OCI-LY1 (cell line): ENCODE data around the gene C3orf22.

Experiments
- H2AFZ ChIP-seq: fragments of 200-600 bp; sonication (generic), shearing (Covaris generic); 2 replicates; pipeline ENCODE4 v1.6.0; 2014; ENCODE audit warnings: antibody characterized with exemption, mild to moderate bottlenecking, low read length
- H3F3A ChIP-seq: fragments of 200-600 bp; sonication (generic), shearing (Covaris generic); 2 replicates; pipeline ENCODE4 v1.6.0; 2014; ENCODE audit warnings: mild to moderate bottlenecking, antibody characterized with exemption, low read length, moderate library complexity; ENCODE audit not compliant: insufficient read depth
- H3K27ac ChIP-seq: fragments of 200-600 bp; sonication (generic); 2 replicates; pipeline ENCODE4 v1.5.1; 2014; ENCODE audit warnings: low read length, mixed run types, mild to moderate bottlenecking, low read depth; ENCODE audit not compliant: poor library complexity, severe bottlenecking
- H3K27me3 ChIP-seq: fragments of 200-600 bp; sonication (generic); 2 replicates; pipeline ENCODE4 v1.6.0; 2014; ENCODE audit warnings: antibody characterized with exemption, mild to moderate bottlenecking, low read length, moderate library complexity; ENCODE audit not compliant: insufficient read depth
- H3K36me3 ChIP-seq: fragments of 200-600 bp; sonication (generic); 2 replicates; pipeline ENCODE4 v1.6.1; 2014; ENCODE audit warnings: mild to moderate bottlenecking, antibody characterized with exemption, low read length, moderate library complexity, mixed read lengths; ENCODE audit not compliant: insufficient read depth
- H3K4me1 ChIP-seq: fragments of 200-600 bp; sonication (generic); 2 replicates; pipeline ENCODE4 v1.5.1; 2014; ENCODE audit warnings: mild to moderate bottlenecking, low read length, moderate library complexity; ENCODE audit not compliant: insufficient read depth, severe bottlenecking
- H3K4me2 ChIP-seq: fragments of 200-600 bp; sonication (generic), shearing (Covaris generic); 2 replicates; pipeline ENCODE4 v1.6.1; 2014; ENCODE audit warnings: low read length
- H3K4me3 ChIP-seq: fragments of 200-600 bp; sonication (generic); 2 replicates; pipeline ENCODE4 v1.5.1; 2014; ENCODE audit warnings: low read length, low read depth, mild to moderate bottlenecking, mixed read lengths; ENCODE audit not compliant: poor library complexity, severe bottlenecking
- H3K79me2 ChIP-seq: fragments of 200-600 bp; shearing (Covaris generic); 2 replicates; pipeline ENCODE4 v1.6.1; 2016; ENCODE audit warnings: mixed run types, low read length, mixed read lengths; ENCODE audit not compliant: insufficient read depth
- H3K9ac ChIP-seq: fragments of 200-600 bp; sonication (generic), shearing (Covaris generic); 2 replicates; pipeline ENCODE4 v1.6.1; 2014; ENCODE audit warnings: mild to moderate bottlenecking, low read length, mixed read lengths
- H3K9me2 ChIP-seq: fragments of 200-600 bp; sonication (generic), shearing (Covaris generic); 2 replicates; pipeline ENCODE4 v1.6.1; 2014; ENCODE audit warnings: low read depth, mild to moderate bottlenecking, low read length, mixed read lengths
- H3K9me3 ChIP-seq: fragments of 200-600 bp; shearing (Covaris generic); 2 replicates; pipeline ENCODE4 v1.6.1; 2014; ENCODE audit warnings: low read length, mixed read lengths
- H4K20me1 ChIP-seq: fragments of 200-600 bp; sonication (generic), shearing (Covaris generic); 2 replicates; pipeline ENCODE4 v1.6.0; 2016; ENCODE audit warnings: mild to moderate bottlenecking, low read length; ENCODE audit not compliant: insufficient read depth
- CTCF ChIP-seq: fragments of 200-600 bp; sonication (generic), shearing (Covaris generic); IDR thresholded peaks from 2 replicates; pipeline ENCODE4 v1.5.1; 2017; ENCODE audit warnings: mild to moderate bottlenecking, antibody characterized with exemption, low read length, moderate library complexity, mixed read lengths
- EZH2 ChIP-seq: fragments of 200-600 bp; sonication (generic), shearing (Covaris generic); IDR thresholded peaks from 2 replicates; pipeline ENCODE4 v1.8.0; 2017; ENCODE audit warnings: borderline replicate concordance, mixed run types, mild to moderate bottlenecking, antibody characterized with exemption, low read length, moderate library complexity, mixed read lengths

C3orf22 gene

DNA sequence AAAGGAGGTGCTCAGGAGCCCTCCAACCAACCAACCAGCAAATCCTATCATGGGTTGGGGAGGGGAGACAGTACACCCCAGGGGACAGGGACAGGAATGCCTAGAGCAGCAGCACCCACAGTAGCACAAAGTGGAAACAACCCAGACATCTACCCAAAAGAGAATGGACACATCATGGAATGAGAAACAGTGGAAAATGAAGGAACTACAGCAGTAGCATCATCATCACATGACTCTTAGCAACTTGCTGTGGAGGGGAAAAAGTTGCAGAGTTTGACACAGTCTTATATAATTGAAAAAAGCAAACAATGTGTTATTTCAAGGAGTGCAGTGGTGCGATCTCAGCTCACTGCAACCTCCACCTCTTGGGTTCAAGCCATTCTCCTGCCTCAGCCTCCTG, 11.0 kb downstream of the C3orf22 start:
- Histone ChIP-seq H3K27ac (no peak overlapping the region), H3K4me2 (no peak overlapping the region), H3K9ac (no peak overlapping the region), H3K27me3 (no peaks in the 10 kb centered on the region), H3K9me3 (no peaks in the 10 kb centered on the region), H3F3A (no peaks in the 10 kb centered on the region), H3K9me2 (no peaks in the 10 kb centered on the region), H4K20me1 (no peaks in the 10 kb centered on the region), H3K79me2 (no peaks in the 10 kb centered on the region), H3K4me3 (no peak overlapping the region), H2AFZ (no peak overlapping the region), H3K36me3 (no peaks in the 10 kb centered on the region), H3K4me1 (no peaks in the 10 kb centered on the region)
- TF ChIP-seq EZH2 (no peak), CTCF (no peak)

- Histone ChIP-seq H3K4me2 (no peak overlapping the region), H3K9ac (no peak overlapping the region), H3K36me3 (no peaks in the 10 kb centered on the region), H3K4me1 (no peaks in the 10 kb centered on the region), H3K9me2 (no peaks in the 10 kb centered on the region), H3K79me2 (no peaks in the 10 kb centered on the region), H3F3A (no peaks in the 10 kb centered on the region), H3K4me3 (no peak overlapping the region), H3K27ac (no peak overlapping the region), H3K27me3 (no peaks in the 10 kb centered on the region), H4K20me1 (no peaks in the 10 kb centered on the region), H2AFZ (no peak overlapping the region), H3K9me3 (no peaks in the 10 kb centered on the region)
- TF ChIP-seq EZH2, result no peak
- no peak for TF ChIP-seq CTCF
Observed at GRCh38 chr3:126546549-126547239, 12.0 kb downstream of the C3orf22 start.

- H3K36me3 ChIP-seq, result no peaks in the 10 kb centered on the region
- no peak overlapping the region for H3K27ac ChIP-seq
- H3F3A ChIP-seq, result no peaks in the 10 kb centered on the region
- no peak overlapping the region for H3K4me3 ChIP-seq
- no peaks in the 10 kb centered on the region for H3K4me1 ChIP-seq
- H4K20me1 ChIP-seq, result no peaks in the 10 kb centered on the region
- no peak overlapping the region for H2AFZ ChIP-seq
- H3K9me2 ChIP-seq, result no peaks in the 10 kb centered on the region
- no peak for TF ChIP-seq EZH2
- no peak for TF ChIP-seq CTCF
- H3K27me3 ChIP-seq, result no peaks in the 10 kb centered on the region
- no peak overlapping the region for H3K4me2 ChIP-seq
- no peaks in the 10 kb centered on the region for H3K9me3 ChIP-seq
- no peaks in the 10 kb centered on the region for H3K79me2 ChIP-seq
- no peak overlapping the region for H3K9ac ChIP-seq
Observed at GRCh38 chr3:126546013-126546412, 12.7 kb downstream of the C3orf22 start.
